ENCODE results near the gene VWC2.

Gene VWC2

GRCh38 chr7:49769285-49769857 lies 4.1 kb upstream of the VWC2 start:
- no peak overlapping the region for H3K4me3 ChIP-seq (ENCODE audit: low read length, poor library complexity, severe bottlenecking)
- no peak overlapping the region for H2AFZ ChIP-seq (ENCODE audit: low read length)
- H3K79me2 ChIP-seq (ENCODE audit: insufficient read depth, low read length): no peaks in the 10 kb centered on the region
- no peaks in the 10 kb centered on the region for H4K20me1 ChIP-seq (ENCODE audit: insufficient read depth, low read length, poor library complexity, severe bottlenecking)
- H3K9ac ChIP-seq (ENCODE audit: low read depth, low read length, poor library complexity, severe bottlenecking): no peak overlapping the region
- no peaks in the 10 kb centered on the region for H3K9me2 ChIP-seq (replicated peaks; ENCODE audit: low read depth, low read length)
- H3K4me2 ChIP-seq (ENCODE audit: low read depth, low read length, poor library complexity, severe bottlenecking): no peak overlapping the region
- no peaks in the 10 kb centered on the region for H3F3A ChIP-seq (ENCODE audit: low read depth)
- no peaks in the 10 kb centered on the region for H3K4me1 ChIP-seq (ENCODE audit: insufficient read depth, low read length, poor library complexity, severe bottlenecking)
- no peak for TF ChIP-seq CTCF (conservative IDR thresholded peaks at IDR 0.05; ENCODE audit: low read length)
- no peak for TF ChIP-seq EZH2phosphoT487 (IDR thresholded peaks at IDR 0.05; ENCODE audit: borderline replicate concordance)
- H3K27me3 ChIP-seq (ENCODE audit: insufficient read depth, low read length, poor library complexity, severe bottlenecking): no peaks in the 10 kb centered on the region
- H3K36me3 ChIP-seq (ENCODE audit: insufficient read depth, low read length): no peaks in the 10 kb centered on the region
- H3K9me3 ChIP-seq (ENCODE audit: insufficient read depth, low read depth, low read length): no peaks in the 10 kb centered on the region

GRCh38 chr7:49770838-49771237 lies 2.6 kb upstream of the VWC2 start:
- no peaks in the 10 kb centered on the region for H3K27me3 ChIP-seq (ENCODE audit: insufficient read depth, low read length, poor library complexity, severe bottlenecking)
- no peak overlapping the region for H3K9ac ChIP-seq (ENCODE audit: low read depth, low read length, poor library complexity, severe bottlenecking)
- no peak for TF ChIP-seq CTCF (conservative IDR thresholded peaks at IDR 0.05; ENCODE audit: low read length)
- TF ChIP-seq EZH2phosphoT487 (IDR thresholded peaks at IDR 0.05; ENCODE audit: borderline replicate concordance): no peak
- no peaks in the 10 kb centered on the region for H3F3A ChIP-seq (ENCODE audit: low read depth)
- H3K4me3 ChIP-seq (ENCODE audit: low read length, poor library complexity, severe bottlenecking): no peak overlapping the region
- H3K4me2 ChIP-seq (ENCODE audit: low read depth, low read length, poor library complexity, severe bottlenecking): no peak overlapping the region
- H2AFZ ChIP-seq (ENCODE audit: low read length): no peak overlapping the region
- no peaks in the 10 kb centered on the region for H4K20me1 ChIP-seq (ENCODE audit: insufficient read depth, low read length, poor library complexity, severe bottlenecking)
- H3K9me3 ChIP-seq (ENCODE audit: insufficient read depth, low read depth, low read length): no peaks in the 10 kb centered on the region
- no peaks in the 10 kb centered on the region for H3K36me3 ChIP-seq (ENCODE audit: insufficient read depth, low read length)
- no peaks in the 10 kb centered on the region for H3K9me2 ChIP-seq (replicated peaks; ENCODE audit: low read depth, low read length)
- H3K79me2 ChIP-seq (ENCODE audit: insufficient read depth, low read length): no peaks in the 10 kb centered on the region
- no peaks in the 10 kb centered on the region for H3K4me1 ChIP-seq (ENCODE audit: insufficient read depth, low read length, poor library complexity, severe bottlenecking)

- no peak overlapping the region for H3K4me2 ChIP-seq (ENCODE audit: low read depth, low read length, poor library complexity, severe bottlenecking)
- no peaks in the 10 kb centered on the region for H3K36me3 ChIP-seq (ENCODE audit: insufficient read depth, low read length)
- no peaks in the 10 kb centered on the region for H3K9me3 ChIP-seq (ENCODE audit: insufficient read depth, low read depth, low read length)
- no peak overlapping the region for H3K4me3 ChIP-seq (ENCODE audit: low read length, poor library complexity, severe bottlenecking)
- H2AFZ ChIP-seq (ENCODE audit: low read length): no peak overlapping the region
- no peaks in the 10 kb centered on the region for H3K27me3 ChIP-seq (ENCODE audit: insufficient read depth, low read length, poor library complexity, severe bottlenecking)
- no peaks in the 10 kb centered on the region for H3K9me2 ChIP-seq (replicated peaks; ENCODE audit: low read depth, low read length)
- H3K9ac ChIP-seq (ENCODE audit: low read depth, low read length, poor library complexity, severe bottlenecking): no peak overlapping the region
- H4K20me1 ChIP-seq (ENCODE audit: insufficient read depth, low read length, poor library complexity, severe bottlenecking): no peaks in the 10 kb centered on the region
- no peak for TF ChIP-seq EZH2phosphoT487 (IDR thresholded peaks at IDR 0.05; ENCODE audit: borderline replicate concordance)
- no peak for TF ChIP-seq CTCF (conservative IDR thresholded peaks at IDR 0.05; ENCODE audit: low read length)
- no peaks in the 10 kb centered on the region for H3F3A ChIP-seq (ENCODE audit: low read depth)
- no peaks in the 10 kb centered on the region for H3K79me2 ChIP-seq (ENCODE audit: insufficient read depth, low read length)
- no peaks in the 10 kb centered on the region for H3K4me1 ChIP-seq (ENCODE audit: insufficient read depth, low read length, poor library complexity, severe bottlenecking)
Measured at GRCh38 chr7:49771427-49772176, 1.8 kb upstream of the VWC2 start.
